WERI-Rb-1 (cell line): Measurements from ENCODE around the gene TCEANC2.
"Not testable (repeated sequence)": the region's sequence is repeated elsewhere in the genome, so short reads cannot be mapped to it uniquely, and the experiment has no call there.

ENCODE experiments used
- DNase-seq: peaks from one replicate; pipeline ENCODE4 v3.0.0-alpha.2; 2020
- H3K27ac ChIP-seq: fragments of 250-450 bp; sonication (Bioruptor Pico); 2 replicates; pipeline ENCODE4 v1.5.1; 2020; ENCODE audit warnings: mild to moderate bottlenecking, moderate library complexity
- H3K27me3 ChIP-seq: fragments of 250-450 bp; sonication (Bioruptor Pico); 2 replicates; pipeline ENCODE4 v1.5.1; 2021; ENCODE audit warnings: mild to moderate bottlenecking, low read depth, moderate library complexity; ENCODE audit not compliant: insufficient read depth, severe bottlenecking
- H3K36me3 ChIP-seq: fragments of 250-450 bp; sonication (Bioruptor Pico); 2 replicates; pipeline ENCODE4 v1.5.1; 2020; ENCODE audit warnings: mild to moderate bottlenecking, moderate library complexity
- H3K4me3 ChIP-seq: 2 replicates; pipeline ENCODE4 v1.5.1; 2011; ENCODE audit warnings: low read depth, mild to moderate bottlenecking, control low read depth, low read length
- H3K9me3 ChIP-seq: fragments of 250-450 bp; sonication (Bioruptor Pico); 2 replicates; pipeline ENCODE4 v1.5.1; 2021; ENCODE audit warnings: mild to moderate bottlenecking, moderate library complexity; ENCODE audit not compliant: severe bottlenecking
- TF ChIP-seq, protein P1 (sequence below): IDR thresholded peaks from 2 replicates; pipeline ENCODE4 v1.5.1; 2011; ENCODE audit warnings: low read depth, mild to moderate bottlenecking, control low read depth, inconsistent platforms, low read length

TCEANC2 gene

DNA sequence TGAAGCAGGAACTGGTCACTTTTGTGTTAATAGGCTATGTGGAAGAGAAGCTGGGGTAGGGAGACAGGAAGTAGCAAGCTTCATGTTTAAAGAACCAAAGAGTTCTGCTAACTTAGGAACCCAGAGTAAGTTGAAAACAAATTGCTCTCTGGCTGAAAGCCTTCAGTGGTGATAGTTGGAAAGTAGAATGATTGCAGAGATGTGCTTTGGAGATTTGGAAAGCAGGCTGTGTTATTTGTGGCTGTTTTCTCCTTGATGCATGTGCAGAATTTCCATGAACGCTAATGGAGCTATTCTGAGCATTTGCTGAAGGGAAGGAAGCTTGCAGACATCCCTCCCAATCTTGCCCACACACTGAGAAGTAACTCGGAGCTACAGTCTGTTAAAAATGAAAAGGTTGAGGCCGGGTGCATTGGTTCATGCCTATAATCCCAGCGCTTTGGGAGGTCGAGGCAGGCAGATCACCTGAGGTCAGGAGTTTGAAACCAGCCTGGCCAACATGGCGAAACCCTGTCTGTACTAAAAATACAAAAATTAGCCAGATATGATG, 45.7 kb downstream of the TCEANC2 start:
- TF ChIP-seq, protein P1, sequence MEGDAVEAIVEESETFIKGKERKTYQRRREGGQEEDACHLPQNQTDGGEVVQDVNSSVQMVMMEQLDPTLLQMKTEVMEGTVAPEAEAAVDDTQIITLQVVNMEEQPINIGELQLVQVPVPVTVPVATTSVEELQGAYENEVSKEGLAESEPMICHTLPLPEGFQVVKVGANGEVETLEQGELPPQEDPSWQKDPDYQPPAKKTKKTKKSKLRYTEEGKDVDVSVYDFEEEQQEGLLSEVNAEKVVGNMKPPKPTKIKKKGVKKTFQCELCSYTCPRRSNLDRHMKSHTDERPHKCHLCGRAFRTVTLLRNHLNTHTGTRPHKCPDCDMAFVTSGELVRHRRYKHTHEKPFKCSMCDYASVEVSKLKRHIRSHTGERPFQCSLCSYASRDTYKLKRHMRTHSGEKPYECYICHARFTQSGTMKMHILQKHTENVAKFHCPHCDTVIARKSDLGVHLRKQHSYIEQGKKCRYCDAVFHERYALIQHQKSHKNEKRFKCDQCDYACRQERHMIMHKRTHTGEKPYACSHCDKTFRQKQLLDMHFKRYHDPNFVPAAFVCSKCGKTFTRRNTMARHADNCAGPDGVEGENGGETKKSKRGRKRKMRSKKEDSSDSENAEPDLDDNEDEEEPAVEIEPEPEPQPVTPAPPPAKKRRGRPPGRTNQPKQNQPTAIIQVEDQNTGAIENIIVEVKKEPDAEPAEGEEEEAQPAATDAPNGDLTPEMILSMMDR: no peak
- no peak overlapping the region for H3K27ac ChIP-seq
- no peaks in the 10 kb centered on the region for H3K27me3 ChIP-seq
- no peak for DNase-seq
- H3K9me3 ChIP-seq: no peaks in the 10 kb centered on the region
- no peak overlapping the region for H3K4me3 ChIP-seq
- no peaks in the 10 kb centered on the region; the same call in 1 of the 2 replicates for H3K36me3 ChIP-seq

DNA sequence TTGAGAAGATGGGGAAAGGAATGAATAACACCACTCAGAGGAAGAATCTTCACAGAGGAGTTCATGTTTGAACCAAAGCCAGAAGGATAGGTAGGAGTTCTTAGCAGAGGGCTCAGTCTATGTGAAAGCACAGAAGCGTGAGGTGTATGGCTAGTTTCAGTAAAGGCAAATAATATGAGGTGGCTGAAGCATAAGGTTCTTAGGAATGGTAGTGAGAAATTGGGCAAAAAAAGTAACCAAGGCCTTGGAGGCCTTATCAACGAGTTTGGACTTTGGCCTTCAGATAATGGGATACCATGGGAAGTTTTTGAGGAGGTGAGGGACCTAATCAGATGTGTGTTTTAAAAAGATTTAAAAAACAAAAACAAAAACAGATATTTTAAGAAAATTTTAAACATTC, 47.1 kb downstream of the TCEANC2 start:
- Histone ChIP-seq H3K27me3 (no peaks in the 10 kb centered on the region), H3K27ac (no peak overlapping the region), H3K4me3 (no peak overlapping the region), H3K9me3 (no peaks in the 10 kb centered on the region), H3K36me3 (no peaks in the 10 kb centered on the region; the same call in 1 of the 2 replicates)
- no peak for DNase-seq
- TF ChIP-seq, protein P1: no peak

DNA sequence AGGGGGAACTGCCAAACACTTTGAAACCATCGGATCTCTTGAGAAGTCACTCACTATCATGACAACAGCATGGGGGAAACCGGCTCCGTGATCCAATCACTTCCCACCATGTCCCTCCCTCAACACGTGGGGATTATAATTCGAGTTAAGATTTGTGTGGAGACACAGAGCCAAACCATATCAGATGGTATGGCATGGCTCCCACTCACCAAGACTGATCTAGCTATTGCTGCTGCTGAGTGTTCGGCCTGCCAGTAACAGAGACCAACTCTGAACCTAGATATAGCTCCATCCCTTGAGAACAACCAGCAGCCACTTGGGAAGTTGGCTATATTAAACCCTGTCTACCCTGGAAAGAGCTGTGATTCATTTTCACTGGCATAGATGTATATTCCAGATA, 50.0 kb downstream of the TCEANC2 start:
- no peaks in the 10 kb centered on the region for H3K9me3 ChIP-seq
- H3K4me3 ChIP-seq: no peak overlapping the region
- TF ChIP-seq, protein P1: no peak
- no peaks in the 10 kb centered on the region for H3K36me3 ChIP-seq
- H3K27me3 ChIP-seq: no peaks in the 10 kb centered on the region
- no peak for DNase-seq
- H3K27ac ChIP-seq: no peak overlapping the region

DNA sequence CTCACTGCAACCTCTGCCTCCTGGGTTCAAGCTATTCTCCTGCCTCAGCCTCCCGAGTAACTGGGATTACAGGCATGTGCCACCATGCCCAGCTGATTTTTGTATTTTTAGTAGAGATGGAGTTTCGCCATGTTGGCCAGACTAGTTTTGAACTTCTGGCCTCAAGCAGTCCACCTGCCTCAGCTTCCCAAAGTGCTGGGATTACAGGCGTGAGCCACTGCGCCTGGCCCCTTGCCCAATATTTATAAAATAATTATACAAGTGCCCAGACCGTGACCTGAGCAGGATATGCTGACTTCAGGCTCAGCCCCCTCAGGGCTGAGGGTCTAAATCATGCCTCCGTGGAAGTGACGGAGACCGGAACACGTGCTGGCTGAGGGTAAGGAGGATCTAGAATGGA, 51.2 kb downstream of the TCEANC2 start:
- H3K9me3 ChIP-seq, H3K27ac ChIP-seq, H3K4me3 ChIP-seq, DNase-seq, H3K27me3 ChIP-seq, H3K36me3 ChIP-seq: not testable (repeated sequence)

DNA sequence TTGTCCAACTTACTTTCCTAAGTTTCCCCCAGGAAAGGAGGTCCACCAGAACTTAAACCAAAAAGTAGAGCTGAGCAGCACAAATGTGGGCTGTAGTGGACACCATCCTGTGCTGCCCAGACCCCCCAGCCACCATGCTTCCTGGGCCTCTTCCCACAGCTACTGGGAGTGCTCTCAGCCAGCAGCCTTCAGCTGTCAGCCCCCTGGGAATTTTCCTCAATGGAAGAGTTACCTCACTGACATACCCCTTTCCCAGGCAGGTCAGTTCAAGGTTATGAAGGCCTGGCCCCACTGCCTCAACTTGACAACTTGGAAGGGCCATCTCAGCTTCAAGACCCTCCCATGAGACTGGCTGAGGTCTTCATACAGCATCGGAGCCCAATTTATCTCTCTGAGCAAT, 51.7 kb downstream of the TCEANC2 start:
- TF ChIP-seq, protein P1: no peak
- no peaks in the 10 kb centered on the region for H3K27me3 ChIP-seq
- no peak overlapping the region for H3K27ac ChIP-seq
- no peak for DNase-seq
- H3K9me3 ChIP-seq: no peaks in the 10 kb centered on the region
- H3K36me3 ChIP-seq: no peaks in the 10 kb centered on the region
- no peak overlapping the region for H3K4me3 ChIP-seq

DNA sequence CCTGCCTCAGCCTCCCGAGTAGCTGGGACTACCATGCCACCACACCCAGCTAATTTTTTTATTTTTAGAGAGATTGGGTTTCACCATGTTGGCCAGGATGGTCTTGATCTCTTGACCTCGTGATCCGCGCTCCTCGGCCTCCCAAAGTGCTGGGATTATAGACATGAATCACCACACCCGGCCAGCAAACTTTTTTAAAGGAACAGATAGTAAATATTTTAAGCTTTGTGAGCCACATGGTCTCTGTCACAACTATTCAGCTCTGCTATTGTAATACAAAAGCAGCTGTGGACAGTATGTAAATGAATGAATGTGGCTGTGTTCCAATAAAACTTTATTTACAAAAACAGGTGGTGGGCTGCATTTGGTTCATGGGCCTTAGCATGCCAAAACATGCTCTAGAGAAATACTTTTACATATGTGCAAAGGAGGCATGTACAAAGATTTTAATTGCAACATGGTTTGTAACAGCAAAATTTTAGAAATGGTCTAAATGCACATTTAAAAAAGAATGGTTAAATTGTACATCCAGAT, 52.4 kb downstream of the TCEANC2 start:
- no peak overlapping the region for H3K27ac ChIP-seq
- DNase-seq: no peak

More for the DNA sequence above, 52.4 kb downstream of the TCEANC2 start:
- no peak overlapping the region for H3K4me3 ChIP-seq
- H3K9me3 ChIP-seq: no peaks in the 10 kb centered on the region
- H3K36me3 ChIP-seq: no peaks in the 10 kb centered on the region
- TF ChIP-seq, protein P1: no peak
- no peaks in the 10 kb centered on the region for H3K27me3 ChIP-seq
